K562 (cell line): ENCODE results near the gene PRR14. TPM values are rescaled to one million over a fixed set of nuclear protein-coding genes. Genes with fewer than 3 reads are reported as not detected.

Source experiments
- CC2D1A ChIP-seq: fragments of 450-650 bp; IDR thresholded peaks from 2 replicates; pipeline ENCODE4 v1.6.1; 2017; ENCODE audit warnings: mild to moderate bottlenecking
- EP300 ChIP-seq: IDR thresholded peaks from 2 replicates; pipeline ENCODE4 v1.6.1; 2012; ENCODE audit warnings: low read length, improper control_type of control experiment
- ETV6 ChIP-seq, 3 experiments: fragments of 150-350 bp in 1 of 3; sonication (generic) in 1 of 3; formaldehyde crosslinking in 1 of 3; IDR thresholded peaks; 2 replicates each; pipeline versions ENCODE4 v1.6.1 to v1.8.0; 2014 to 2022; ENCODE audit warnings: borderline replicate concordance in 2 of 3, low read depth in 2 of 3, antibody characterized with exemption in 1 of 3, low read length in 1 of 3, mild to moderate bottlenecking in 1 of 3, missing genetic modification reagents in 1 of 3
- HNRNPLL ChIP-seq: fragments of 200-400 bp; formaldehyde crosslinking; IDR thresholded peaks from 2 replicates; pipeline ENCODE4 v1.6.1; 2017; ENCODE audit warnings: low read length, low read depth, mild to moderate bottlenecking; ENCODE audit not compliant: poor library complexity, severe bottlenecking
- KAT7 ChIP-seq: sonication (generic); formaldehyde crosslinking; IDR thresholded peaks from 2 replicates; pipeline ENCODE4 v1.8.0; 2022; ENCODE audit warnings: missing genetic modification reagents, mild to moderate bottlenecking, borderline replicate concordance
- KLF13 ChIP-seq: fragments of 450-650 bp; IDR thresholded peaks from 2 replicates; pipeline ENCODE4 v1.6.1; 2016; ENCODE audit warnings: missing genetic modification characterization, low read depth, mild to moderate bottlenecking, missing compliant biosample characterization, moderate library complexity, borderline replicate concordance
- MBD2 ChIP-seq: sonication (generic); IDR thresholded peaks from 2 replicates; pipeline ENCODE4 v1.6.1; 2016; ENCODE audit warnings: low read depth, borderline replicate concordance
- MTA1 ChIP-seq: fragments of 450-650 bp; IDR thresholded peaks from 2 replicates; pipeline ENCODE4 v1.6.1; 2017; ENCODE audit warnings: borderline replicate concordance
- NFIX ChIP-seq: fragments of 250-450 bp; sonication (Bioruptor Pico); IDR thresholded peaks from 2 replicates; pipeline ENCODE4 v1.4.0; 2020; ENCODE audit warnings: low read depth, mild to moderate bottlenecking, moderate library complexity
- POLR2AphosphoS5 ChIP-seq: IDR thresholded peaks from 2 replicates; pipeline ENCODE4 v1.6.1; 2011; ENCODE audit warnings: mild to moderate bottlenecking, low read depth, low read length, moderate library complexity; ENCODE audit not compliant: control insufficient read depth, insufficient read depth
- PTRF ChIP-seq: fragments of 450-650 bp; IDR thresholded peaks from 2 replicates; pipeline ENCODE4 v1.6.1; 2016; ENCODE audit warnings: mild to moderate bottlenecking, missing genetic modification characterization, missing compliant biosample characterization
- RBM25 ChIP-seq: fragments of 200-400 bp; formaldehyde crosslinking; IDR thresholded peaks from 2 replicates; pipeline ENCODE4 v1.6.1; 2018; ENCODE audit warnings: low read length, low read depth, moderate library complexity; ENCODE audit not compliant: severe bottlenecking
- RBM34 ChIP-seq: fragments of 200-400 bp; formaldehyde crosslinking; IDR thresholded peaks from 2 replicates; pipeline ENCODE4 v1.6.1; 2018; ENCODE audit warnings: low read length, borderline replicate concordance; ENCODE audit not compliant: insufficient read depth
- WHSC1 ChIP-seq: IDR thresholded peaks from one replicate; pipeline ENCODE4 v1.6.1; 2012; ENCODE audit warnings: low read length, control low read depth, inconsistent platforms
- ZEB2 ChIP-seq: fragments of 450-650 bp; IDR thresholded peaks from 2 replicates; pipeline ENCODE4 v1.6.1; 2016
- ZNF239 ChIP-seq: fragments of 250-450 bp; sonication (Bioruptor Pico); IDR thresholded peaks from 2 replicates; pipeline ENCODE4 v1.4.0; 2020; ENCODE audit warnings: mild to moderate bottlenecking
- ZNF584 ChIP-seq: fragments of 200-800 bp; sonication (Bioruptor generic); IDR thresholded peaks from 2 replicates; pipeline ENCODE4 v1.6.1; 2016; ENCODE audit warnings: low read depth, mild to moderate bottlenecking, missing genetic modification characterization, missing compliant biosample characterization
- polyA plus RNA-seq, 8 experiments: library from polyadenylated mRNA; depleted of rRNA in 4 of 8; stranded (reverse) in 5 of 8; unstranded in 3 of 8; fragments of >200 nt; fragmentation: Nextera tagmentation in 2 of 8; fragmentation: Illumina TruSeq in 1 of 8; extraction: Ambion mirVana in 2 of 8; extraction: Trizol in 1 of 8; gene quantifications; 2 replicates each; pipeline versions ENCODE4 v1.2.1 to v1.2.3, GENCODE V29; 2011 to 2014; ENCODE audit warnings: inconsistent platforms in 1 of 8, missing spikeins in 1 of 8
- total RNA-seq, 7 experiments: library from RNA; depleted of rRNA in 6 of 7; stranded (reverse); fragments of >200 nt in 6 of 7; fragmentation: Illumina TruSeq in 2 of 7; extraction: Trizol in 2 of 7; gene quantifications; 2 replicates each; pipeline versions ENCODE4 v1.2.1 to v1.2.3, GENCODE V29; 2011 to 2021; ENCODE audit warnings: low replicate concordance in 1 of 7
- TF ChIP-seq, protein P1 (sequence below): fragments of 450-650 bp; IDR thresholded peaks from 2 replicates; pipeline ENCODE4 v1.6.1; 2016; ENCODE audit warnings: mild to moderate bottlenecking
- TF ChIP-seq, protein P2 (sequence below): fragments of 250-450 bp; sonication (Bioruptor Pico); IDR thresholded peaks from 2 replicates; pipeline ENCODE4 v1.6.1; 2021; ENCODE audit warnings: mild to moderate bottlenecking
- TF ChIP-seq, protein P3 (sequence below), 2 experiments: fragments of 450-650 bp; IDR thresholded peaks; 2 replicates each; pipeline ENCODE4 v1.6.1; 2016
- TF ChIP-seq, protein P4 (sequence below): fragments of 250-450 bp; sonication (Bioruptor Pico); IDR thresholded peaks from 2 replicates; pipeline ENCODE4 v1.8.0; 2022; ENCODE audit warnings: moderate library complexity, mild to moderate bottlenecking, inconsistent platforms

Gene PRR14
- total and polyA plus RNA-seq, 9 of the 15 experiments (the other 6 are each of a cell fraction or from before 2014, with no cell fraction given) = 2.2 to 63.1 (median 11.5) TPM

DNA sequence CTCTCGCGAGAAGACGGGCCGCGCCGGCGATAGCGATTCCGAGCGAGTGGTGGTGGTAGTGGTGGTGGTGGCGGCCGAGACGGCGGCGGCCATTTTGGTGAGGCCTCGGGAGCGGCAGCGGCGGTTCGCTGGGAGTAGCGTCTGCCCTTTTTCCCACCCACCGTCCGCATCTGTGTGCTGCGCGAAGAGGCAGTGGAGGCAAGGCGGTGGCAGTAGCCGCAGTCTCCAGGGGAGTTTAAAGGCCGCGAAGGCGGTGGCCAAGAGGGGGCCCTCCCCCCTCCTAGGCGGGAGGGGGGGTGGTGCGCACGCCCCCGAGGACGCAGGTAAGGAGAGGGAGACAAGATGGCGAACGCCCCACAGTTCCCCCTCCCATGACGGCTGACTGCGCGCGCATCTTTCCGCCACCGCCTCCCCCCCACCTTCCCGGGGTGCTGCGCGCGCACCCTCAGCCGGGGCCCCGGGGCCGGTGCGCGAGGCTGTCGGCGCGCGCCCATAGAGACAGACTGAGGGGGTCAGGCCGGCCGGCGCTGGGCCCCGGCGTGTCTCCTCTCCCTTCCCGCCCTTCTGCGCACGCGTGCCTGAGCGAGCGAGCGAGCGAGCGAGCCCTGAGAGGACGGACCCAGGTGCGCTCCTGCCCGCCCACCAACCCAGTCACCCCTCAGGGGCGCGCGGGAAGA is 47.5 kb downstream of the PRR14 start (continued):
- TF ChIP-seq, protein P1, sequence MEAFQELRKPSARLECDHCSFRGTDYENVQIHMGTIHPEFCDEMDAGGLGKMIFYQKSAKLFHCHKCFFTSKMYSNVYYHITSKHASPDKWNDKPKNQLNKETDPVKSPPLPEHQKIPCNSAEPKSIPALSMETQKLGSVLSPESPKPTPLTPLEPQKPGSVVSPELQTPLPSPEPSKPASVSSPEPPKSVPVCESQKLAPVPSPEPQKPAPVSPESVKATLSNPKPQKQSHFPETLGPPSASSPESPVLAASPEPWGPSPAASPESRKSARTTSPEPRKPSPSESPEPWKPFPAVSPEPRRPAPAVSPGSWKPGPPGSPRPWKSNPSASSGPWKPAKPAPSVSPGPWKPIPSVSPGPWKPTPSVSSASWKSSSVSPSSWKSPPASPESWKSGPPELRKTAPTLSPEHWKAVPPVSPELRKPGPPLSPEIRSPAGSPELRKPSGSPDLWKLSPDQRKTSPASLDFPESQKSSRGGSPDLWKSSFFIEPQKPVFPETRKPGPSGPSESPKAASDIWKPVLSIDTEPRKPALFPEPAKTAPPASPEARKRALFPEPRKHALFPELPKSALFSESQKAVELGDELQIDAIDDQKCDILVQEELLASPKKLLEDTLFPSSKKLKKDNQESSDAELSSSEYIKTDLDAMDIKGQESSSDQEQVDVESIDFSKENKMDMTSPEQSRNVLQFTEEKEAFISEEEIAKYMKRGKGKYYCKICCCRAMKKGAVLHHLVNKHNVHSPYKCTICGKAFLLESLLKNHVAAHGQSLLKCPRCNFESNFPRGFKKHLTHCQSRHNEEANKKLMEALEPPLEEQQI = no peak
- no peak for TF ChIP-seq ZNF239
- TF ChIP-seq, protein P2, sequence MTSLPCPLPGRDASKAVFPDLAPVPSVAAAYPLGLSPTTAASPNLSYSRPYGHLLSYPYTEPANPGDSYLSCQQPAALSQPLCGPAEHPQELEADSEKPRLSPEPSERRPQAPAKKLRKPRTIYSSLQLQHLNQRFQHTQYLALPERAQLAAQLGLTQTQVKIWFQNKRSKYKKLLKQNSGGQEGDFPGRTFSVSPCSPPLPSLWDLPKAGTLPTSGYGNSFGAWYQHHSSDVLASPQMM (CRISPR knock-in tag) = no peak
- no peak for TF ChIP-seq PTRF (tag)
- peak; percentile 9; the same call in 1 of the 2 replicates for TF ChIP-seq EP300
- TF ChIP-seq KLF13 (tag) = peak; percentile 82
- TF ChIP-seq WHSC1 = no peak
- no peak for TF ChIP-seq ETV6 (IDR thresholded peaks at IDR 0.05; ENCODE audit: borderline replicate concordance in 1 of 2, low read depth in 2 of 2, low read length in 1 of 2)
- TF ChIP-seq ETV6 (CRISPR knock-in tag; IDR thresholded peaks at IDR 0.05; ENCODE audit: borderline replicate concordance) = peak; percentile 63; the same call in 1 of the 2 replicates
- TF ChIP-seq RBM34 = no peak
- TF ChIP-seq, protein P3, sequence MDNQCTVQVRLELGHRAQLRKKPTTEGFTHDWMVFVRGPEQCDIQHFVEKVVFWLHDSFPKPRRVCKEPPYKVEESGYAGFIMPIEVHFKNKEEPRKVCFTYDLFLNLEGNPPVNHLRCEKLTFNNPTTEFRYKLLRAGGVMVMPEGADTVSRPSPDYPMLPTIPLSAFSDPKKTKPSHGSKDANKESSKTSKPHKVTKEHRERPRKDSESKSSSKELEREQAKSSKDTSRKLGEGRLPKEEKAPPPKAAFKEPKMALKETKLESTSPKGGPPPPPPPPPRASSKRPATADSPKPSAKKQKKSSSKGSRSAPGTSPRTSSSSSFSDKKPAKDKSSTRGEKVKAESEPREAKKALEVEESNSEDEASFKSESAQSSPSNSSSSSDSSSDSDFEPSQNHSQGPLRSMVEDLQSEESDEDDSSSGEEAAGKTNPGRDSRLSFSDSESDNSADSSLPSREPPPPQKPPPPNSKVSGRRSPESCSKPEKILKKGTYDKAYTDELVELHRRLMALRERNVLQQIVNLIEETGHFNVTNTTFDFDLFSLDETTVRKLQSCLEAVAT (IDR thresholded peaks at IDR 0.05) = peak in 1 of 2 experiments; percentile 12; a peak in 1 of 4 replicates
- peak; percentile 71; the same call in 1 of the 2 replicates for TF ChIP-seq POLR2AphosphoS5
- TF ChIP-seq ZEB2 = no peak; the same call in 1 of the 2 replicates
- TF ChIP-seq HNRNPLL = peak; percentile 12
- TF ChIP-seq, protein P4, sequence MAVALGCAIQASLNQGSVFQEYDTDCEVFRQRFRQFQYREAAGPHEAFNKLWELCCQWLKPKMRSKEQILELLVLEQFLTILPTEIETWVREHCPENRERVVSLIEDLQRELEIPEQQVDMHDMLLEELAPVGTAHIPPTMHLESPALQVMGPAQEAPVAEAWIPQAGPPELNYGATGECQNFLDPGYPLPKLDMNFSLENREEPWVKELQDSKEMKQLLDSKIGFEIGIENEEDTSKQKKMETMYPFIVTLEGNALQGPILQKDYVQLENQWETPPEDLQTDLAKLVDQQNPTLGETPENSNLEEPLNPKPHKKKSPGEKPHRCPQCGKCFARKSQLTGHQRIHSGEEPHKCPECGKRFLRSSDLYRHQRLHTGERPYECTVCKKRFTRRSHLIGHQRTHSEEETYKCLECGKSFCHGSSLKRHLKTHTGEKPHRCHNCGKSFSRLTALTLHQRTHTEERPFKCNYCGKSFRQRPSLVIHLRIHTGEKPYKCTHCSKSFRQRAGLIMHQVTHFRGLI (CRISPR knock-in tag) = 0 out of 2 replicates have a peak, but pooled peaks have one; percentile 5
- TF ChIP-seq RBM25 = peak; percentile 92
- TF ChIP-seq KAT7 (CRISPR knock-in tag) = peak; percentile 45; the same call in 1 of the 2 replicates
- peak; percentile 55; the same call in 1 of the 2 replicates for TF ChIP-seq CC2D1A
- TF ChIP-seq NFIX (CRISPR knock-in tag) = no peak
- TF ChIP-seq MBD2 = peak; percentile 69
- peak; percentile 81; the same call in 1 of the 2 replicates for TF ChIP-seq ZNF584 (CRISPR knock-in tag)
- no peak for TF ChIP-seq MTA1
